Choroid plexus epithelial cell (primary cell): Measurements from ENCODE around the gene HNRNPA3.
"Not testable (repeated sequence)": the region's sequence is repeated elsewhere in the genome, so short reads cannot be mapped to it uniquely, and the experiment has no call there.

ENCODE experiments used
- DNase-seq: peaks from one replicate; pipeline ENCODE4 v3.0.0-alpha.2; 2010; ENCODE audit warnings: low read depth
- H3K4me3 ChIP-seq: 2 replicates; pipeline ENCODE4 v1.5.1; 2011; ENCODE audit warnings: low read depth, mild to moderate bottlenecking, control low read depth, low read length, moderate library complexity
- CTCF ChIP-seq: conservative IDR thresholded peaks from 2 replicates; pipeline ENCODE4 v1.5.1; 2011; ENCODE audit warnings: low read depth, mild to moderate bottlenecking, control low read depth, inconsistent platforms, low read length, moderate library complexity

The HNRNPA3 gene

DNA sequence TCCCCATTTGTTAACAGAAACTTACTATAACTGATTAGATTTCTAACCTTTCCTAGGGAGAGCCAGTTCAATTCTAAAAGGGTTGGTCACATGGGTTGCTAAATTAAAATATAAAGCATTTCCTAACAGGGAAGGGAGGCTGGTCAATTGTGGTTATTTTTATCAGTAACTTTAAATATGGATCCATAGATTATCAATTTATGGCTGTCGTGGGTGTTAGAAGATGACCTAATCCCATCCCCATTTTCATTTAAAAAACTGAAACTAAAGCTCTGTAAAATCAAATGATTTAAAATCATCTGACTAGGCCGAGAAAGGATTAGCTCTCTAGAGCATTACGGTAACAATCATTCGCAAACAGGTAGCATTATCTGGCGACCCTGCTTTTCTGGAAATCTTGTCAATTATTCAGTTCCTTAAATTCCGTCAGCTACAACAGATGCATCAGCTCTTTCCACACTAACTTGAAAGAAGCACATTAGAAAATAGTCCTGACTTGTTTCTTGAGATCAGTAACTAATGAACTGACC lies 953 bp upstream of the HNRNPA3 start:
- DNase-seq = no peak
- H3K4me3 ChIP-seq = peak overlapping the region; percentile 71
- no peak for TF ChIP-seq CTCF

DNA sequence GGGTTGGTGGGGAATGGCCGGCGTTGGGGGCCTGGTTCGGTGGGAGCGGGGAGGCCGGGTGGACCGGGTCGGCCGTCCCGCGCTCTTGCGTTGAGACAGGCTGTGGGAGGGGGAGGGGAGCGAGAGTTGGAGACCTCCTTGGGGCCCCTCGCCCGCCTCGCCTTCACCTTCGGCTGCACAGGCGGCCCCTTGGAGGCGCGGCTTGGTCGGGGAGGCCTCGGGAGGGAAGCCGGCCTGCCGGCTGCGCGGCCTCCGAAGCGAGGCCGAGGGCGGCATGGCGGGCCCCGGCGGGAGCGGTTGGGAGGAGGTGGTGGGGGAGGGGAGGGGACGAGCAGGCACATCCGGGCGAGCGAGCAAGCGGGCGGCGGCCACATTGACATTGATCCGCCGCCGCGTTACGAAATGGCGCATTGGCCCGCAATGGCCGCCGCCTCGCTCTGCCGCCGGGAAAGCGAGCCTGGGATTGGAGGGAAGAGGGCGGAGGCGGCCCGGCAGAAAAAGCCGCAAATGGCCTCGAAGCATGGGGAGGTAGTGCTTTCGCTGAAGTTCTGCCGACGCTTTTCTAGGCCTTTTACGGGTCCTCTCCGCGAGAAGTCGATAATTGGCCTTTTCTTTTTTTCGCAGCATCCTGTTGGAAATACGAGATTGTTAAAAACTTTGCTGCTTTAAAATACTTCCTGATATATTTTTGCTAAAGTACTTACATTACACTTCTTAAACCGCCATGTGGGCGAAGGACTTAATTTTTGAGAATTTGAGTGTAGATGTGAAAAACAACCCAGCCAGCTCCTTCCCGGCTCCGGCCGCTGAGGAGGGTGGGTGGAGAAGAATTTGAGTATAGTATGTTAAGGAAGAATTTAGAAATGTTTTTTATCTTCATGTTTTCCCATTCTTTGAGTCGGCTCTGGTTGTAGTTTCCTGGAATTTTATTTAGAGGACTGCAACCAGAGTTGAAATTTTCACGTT lies 580 bp downstream of the HNRNPA3 start:
- DNase-seq = peak; percentile 94
- TF ChIP-seq CTCF = no peak
- H3K4me3 ChIP-seq = peak overlapping the region; percentile 86

GRCh38 chr2:177217247-177217843 lies 4.8 kb downstream of the HNRNPA3 start:
- DNase-seq = no peak

DNA sequence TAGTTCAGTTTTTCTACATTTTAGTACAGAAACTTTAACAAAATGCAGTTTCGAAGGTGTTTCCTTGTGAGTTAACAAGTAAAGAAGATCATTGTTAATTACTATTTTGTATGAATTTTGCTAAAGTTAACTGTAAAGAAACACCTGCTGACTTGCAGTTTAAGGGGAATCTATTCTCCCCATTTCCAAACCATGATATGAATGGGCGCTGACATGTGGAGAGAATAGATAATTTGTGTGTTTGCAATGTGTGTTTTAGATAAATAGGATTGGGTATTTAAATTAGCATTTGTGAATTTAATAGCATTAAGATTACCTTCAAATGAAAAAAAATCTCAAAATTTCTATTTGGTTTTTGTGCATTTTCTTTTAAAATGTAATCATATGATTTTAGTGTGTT lies 7.2 kb downstream of the HNRNPA3 start:
- not testable (repeated sequence) for H3K4me3 ChIP-seq, DNase-seq

More at GRCh38 chr2:177217247-177217843, 4.8 kb downstream of the HNRNPA3 start:
- no peak overlapping the region for H3K4me3 ChIP-seq
- TF ChIP-seq CTCF = no peak

GRCh38 chr2:177221534-177221933 lies 8.9 kb downstream of the HNRNPA3 start:
- DNase-seq = no peak
- no peak overlapping the region for H3K4me3 ChIP-seq
- TF ChIP-seq CTCF = no peak

- TF ChIP-seq CTCF = no peak
- no peak for DNase-seq
- no peak overlapping the region for H3K4me3 ChIP-seq
Measured at GRCh38 chr2:177221970-177222369, 9.4 kb downstream of the HNRNPA3 start.

DNA sequence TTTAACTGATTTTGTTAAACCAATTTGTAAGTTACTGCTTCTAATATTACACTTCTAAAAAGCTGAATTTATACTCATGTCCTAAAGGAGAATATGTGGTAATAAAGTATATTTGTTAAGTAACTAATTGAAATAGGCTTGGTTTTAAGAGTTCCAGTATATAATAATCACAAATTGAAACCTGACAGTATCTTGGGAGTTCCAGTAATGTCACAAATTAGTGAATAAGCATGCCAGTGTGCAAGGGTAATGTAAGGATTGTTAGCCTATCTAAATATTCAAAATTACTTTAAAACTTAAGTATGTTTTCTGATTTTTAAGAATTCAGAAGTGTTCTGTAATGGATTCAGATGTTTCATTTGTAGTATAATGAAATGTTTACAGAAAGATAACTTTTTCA lies 10.8 kb downstream of the HNRNPA3 start:
- H3K4me3 ChIP-seq, DNase-seq: not testable (repeated sequence)
